Upper lobe of right lung (tissue), 1 donor: ENCODE data around the gene CKS1B. TPM values are rescaled to one million over a fixed set of nuclear protein-coding genes. Genes with fewer than 3 reads are reported as not detected.

Source experiments
- ATAC-seq: fragments of 200-7000 bp; cut with Tn5 transposase; one replicate; pipeline ENCODE4 v1.9.1; 2020; ENCODE audit warnings: mild to moderate bottlenecking, moderate library complexity
- DNase-seq: peaks from one replicate; pipeline ENCODE4 v3.0.0-alpha.2; 2020
- H3K27ac ChIP-seq: fragments of 200-600 bp; one replicate; pipeline ENCODE4 v1.8.0; 2022
- H3K27me3 ChIP-seq: fragments of 200-600 bp; one replicate; pipeline ENCODE4 v1.8.0; 2022; ENCODE audit warnings: mild to moderate bottlenecking
- H3K36me3 ChIP-seq: fragments of 200-600 bp; one replicate; pipeline ENCODE4 v1.8.0; 2022
- H3K4me1 ChIP-seq: fragments of 200-600 bp; one replicate; pipeline ENCODE4 v1.8.0; 2022
- H3K4me3 ChIP-seq: fragments of 200-600 bp; one replicate; pipeline ENCODE4 v1.8.0; 2022; ENCODE audit warnings: mild to moderate bottlenecking
- H3K9me3 ChIP-seq: fragments of 200-600 bp; one replicate; pipeline ENCODE4 v1.8.0; 2022
- intact Hi-C: fragments of 100-400 bp; cut with DNase I; formaldehyde crosslinking; loops from one replicate; pipeline ENCODE4 v1.11.0; 2022
- total RNA-seq: library from RNA; stranded (reverse); fragmentation: NEBNext Ultra II Directional; extraction: Animal tissue kit (Norgen Biotek cat#: 25700); gene quantifications from one replicate; pipeline ENCODE4 v1.2.1, GENCODE V29; 2021
- TF ChIP-seq, protein P1 (sequence below): fragments of 200-600 bp; IDR thresholded peaks from one replicate; pipeline ENCODE4 v1.8.0; 2022; ENCODE audit warnings: antibody characterized with exemption
- donor health status: DM: no; HTN: yes; CAD: no; lungs with severe emphysema.

Gene CKS1B
- total RNA-seq, 1 donor from 2014 or later: 27.0 TPM

- Histone ChIP-seq H3K9me3 (no peaks in the 10 kb centered on the region), H3K27me3 (no peaks in the 10 kb centered on the region), H3K4me3 (no peak overlapping the region), H3K4me1 (peaks cover 67% of the 10 kb centered on the region), H3K27ac (no peak overlapping the region), H3K36me3 (peaks cover 21% of the 10 kb centered on the region)
- DNase-seq (no peak), ATAC-seq (no peak)
- intact Hi-C loops: no loop called here
- TF ChIP-seq, protein P1, sequence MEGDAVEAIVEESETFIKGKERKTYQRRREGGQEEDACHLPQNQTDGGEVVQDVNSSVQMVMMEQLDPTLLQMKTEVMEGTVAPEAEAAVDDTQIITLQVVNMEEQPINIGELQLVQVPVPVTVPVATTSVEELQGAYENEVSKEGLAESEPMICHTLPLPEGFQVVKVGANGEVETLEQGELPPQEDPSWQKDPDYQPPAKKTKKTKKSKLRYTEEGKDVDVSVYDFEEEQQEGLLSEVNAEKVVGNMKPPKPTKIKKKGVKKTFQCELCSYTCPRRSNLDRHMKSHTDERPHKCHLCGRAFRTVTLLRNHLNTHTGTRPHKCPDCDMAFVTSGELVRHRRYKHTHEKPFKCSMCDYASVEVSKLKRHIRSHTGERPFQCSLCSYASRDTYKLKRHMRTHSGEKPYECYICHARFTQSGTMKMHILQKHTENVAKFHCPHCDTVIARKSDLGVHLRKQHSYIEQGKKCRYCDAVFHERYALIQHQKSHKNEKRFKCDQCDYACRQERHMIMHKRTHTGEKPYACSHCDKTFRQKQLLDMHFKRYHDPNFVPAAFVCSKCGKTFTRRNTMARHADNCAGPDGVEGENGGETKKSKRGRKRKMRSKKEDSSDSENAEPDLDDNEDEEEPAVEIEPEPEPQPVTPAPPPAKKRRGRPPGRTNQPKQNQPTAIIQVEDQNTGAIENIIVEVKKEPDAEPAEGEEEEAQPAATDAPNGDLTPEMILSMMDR: no peak
These were observed 36.5 kb downstream of the CKS1B start for GRCh38 chr1:155011004-155011416.

DNA sequence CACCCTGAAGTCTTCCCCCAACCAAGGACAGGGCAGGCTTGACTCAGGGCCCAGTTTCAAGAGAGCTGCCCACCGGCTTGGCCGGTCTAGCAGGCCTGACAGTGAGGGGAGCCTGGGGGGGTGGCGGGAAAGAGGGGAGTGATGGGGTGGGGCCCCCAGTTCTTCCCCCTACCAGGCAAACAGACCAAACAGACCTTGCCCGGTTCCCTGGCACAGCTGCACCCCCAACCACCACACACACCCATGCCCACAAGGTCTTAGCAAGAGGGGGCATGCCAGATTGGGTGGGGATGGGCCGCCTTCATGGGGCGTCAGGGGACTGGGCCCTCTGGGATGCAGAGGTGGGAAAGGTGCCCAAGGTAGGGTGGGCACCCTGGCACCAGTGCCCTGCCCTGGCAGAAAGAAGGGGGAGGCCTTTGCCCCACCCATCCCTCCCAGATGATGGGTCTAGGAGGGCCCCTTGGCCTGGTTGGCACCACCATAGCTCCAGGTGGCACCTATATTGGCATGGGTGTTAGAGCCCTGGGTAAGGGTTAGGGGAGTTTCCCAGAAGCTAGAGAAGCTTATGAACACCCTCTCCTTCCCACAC is 37.0 kb downstream of the CKS1B start:
- intact Hi-C loops: no loop called here
- H3K27ac ChIP-seq: peak overlapping the region; percentile 66
- H3K4me1 ChIP-seq: peaks cover 65% of the 10 kb centered on the region
- H3K9me3 ChIP-seq: no peaks in the 10 kb centered on the region
- TF ChIP-seq, protein P1: no peak
- H3K27me3 ChIP-seq: no peaks in the 10 kb centered on the region
- no peak for DNase-seq
- H3K4me3 ChIP-seq: no peak overlapping the region
- peaks cover 26% of the 10 kb centered on the region for H3K36me3 ChIP-seq
- no peak for ATAC-seq

- H3K27me3 ChIP-seq: no peaks in the 10 kb centered on the region
- H3K36me3 ChIP-seq: peaks cover 28% of the 10 kb centered on the region
- H3K4me3 ChIP-seq: no peak overlapping the region
- H3K4me1 ChIP-seq: peaks cover 65% of the 10 kb centered on the region
- DNase-seq: peak; percentile 89
- TF ChIP-seq, protein P1: no peak
- peak; percentile 73 for ATAC-seq
- intact Hi-C loops: no loop called here
- no peaks in the 10 kb centered on the region for H3K9me3 ChIP-seq
- peak overlapping the region; percentile 66 for H3K27ac ChIP-seq
These were observed 37.6 kb downstream of the CKS1B start for GRCh38 chr1:155012026-155012546.

GRCh38 chr1:155012776-155013602 is 38.5 kb downstream of the CKS1B start:
- Histone ChIP-seq H3K9me3 (no peaks in the 10 kb centered on the region), H3K27ac (peak overlapping the region; percentile 30), H3K27me3 (no peaks in the 10 kb centered on the region), H3K36me3 (peaks cover 28% of the 10 kb centered on the region), H3K4me1 (peaks cover 65% of the 10 kb centered on the region), H3K4me3 (no peak overlapping the region)
- no peak for ATAC-seq
- TF ChIP-seq, protein P1: no peak
- no peak for DNase-seq
- intact Hi-C loops: no loop called here

DNA sequence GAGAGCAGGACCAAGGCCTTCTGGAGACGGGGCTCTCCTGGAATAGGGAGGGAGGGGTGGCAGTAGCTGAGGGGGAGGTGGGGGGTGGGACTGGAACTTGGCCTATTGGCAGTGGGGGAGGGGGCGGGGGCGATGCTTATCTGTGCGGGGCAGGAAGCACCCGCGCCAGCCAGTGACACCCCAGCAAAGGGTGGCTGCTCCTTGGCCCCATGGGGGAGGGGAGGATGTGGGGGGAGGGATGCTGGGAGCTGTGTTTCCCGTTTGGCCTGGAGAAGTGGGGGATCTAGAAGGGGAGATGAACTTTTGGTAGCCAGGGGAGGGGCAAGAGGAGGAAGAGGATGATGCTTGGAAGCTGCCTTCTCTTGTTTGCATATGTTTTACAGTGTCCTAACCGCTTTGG is 39.2 kb downstream of the CKS1B start:
- H3K36me3 ChIP-seq: peaks cover 28% of the 10 kb centered on the region

More for the DNA sequence above, 39.2 kb downstream of the CKS1B start:
- no peaks in the 10 kb centered on the region for H3K27me3 ChIP-seq
- TF ChIP-seq, protein P1: no peak
- no peak overlapping the region for H3K4me3 ChIP-seq
- H3K27ac ChIP-seq: no peak overlapping the region
- H3K9me3 ChIP-seq: no peaks in the 10 kb centered on the region
- DNase-seq (no peak), ATAC-seq (no peak)
- peaks cover 65% of the 10 kb centered on the region for H3K4me1 ChIP-seq
- intact Hi-C loops: no loop called here
